Spleen (tissue), 7 donors: ENCODE measurements around the gene HIVEP3.

Experiments used
- CTCF ChIP-seq, 11 experiments: fragments of 200-600 bp in 7 of 11; fragments of 450-650 bp in 4 of 11; sonication (generic) in 4 of 11; IDR thresholded peaks in 8 of 11; conservative IDR thresholded peaks in 3 of 11; 1 replicate in 7 of 11; 2 replicates in 4 of 11; pipeline versions ENCODE4 v1.4.0 to v1.8.0; 2016 to 2021; ENCODE audit warnings: antibody characterized with exemption in 11 of 11, inconsistent platforms in 4 of 11, mild to moderate bottlenecking in 1 of 11
- POLR2A ChIP-seq, 3 donors: fragments of 450-650 bp; IDR thresholded peaks; one replicate each; pipeline ENCODE4 v1.5.1; 2017; ENCODE audit warnings: antibody characterized with exemption in 3 of 3, mild to moderate bottlenecking in 1 of 3
- POLR2AphosphoS5 ChIP-seq, 3 donors: sonication (generic); formaldehyde crosslinking; IDR thresholded peaks; one replicate each; pipeline ENCODE4 v1.5.1; 2017; ENCODE audit warnings: antibody characterized with exemption in 3 of 3
- donor health status: DM: no; HTN: no; CAD: no; lungs with moderate emphysema.
- donor health status: DM: no; HTN: no; CAD: no.
- donor health status: DM: no; HTN: no; CAD: no.

- TF ChIP-seq POLR2AphosphoS5 (IDR thresholded peaks at IDR 0.05) (no peak), CTCF (IDR thresholded peaks at IDR 0.05 in 8 of 11, conservative IDR thresholded peaks at IDR 0.05 in 3 of 11) (no peak), POLR2A (IDR thresholded peaks at IDR 0.05) (no peak)
These were observed 168.6 kb downstream of the HIVEP3 start for GRCh38 chr1:41749991-41750745.
